NCI-H510A (cell line): ENCODE measurements around the gene SMIM21.

Experiments
- DNase-seq: peaks from one replicate; lab custom pipeline; 2025; lab: John Stamatoyannopoulos, UW

Gene SMIM21

DNA sequence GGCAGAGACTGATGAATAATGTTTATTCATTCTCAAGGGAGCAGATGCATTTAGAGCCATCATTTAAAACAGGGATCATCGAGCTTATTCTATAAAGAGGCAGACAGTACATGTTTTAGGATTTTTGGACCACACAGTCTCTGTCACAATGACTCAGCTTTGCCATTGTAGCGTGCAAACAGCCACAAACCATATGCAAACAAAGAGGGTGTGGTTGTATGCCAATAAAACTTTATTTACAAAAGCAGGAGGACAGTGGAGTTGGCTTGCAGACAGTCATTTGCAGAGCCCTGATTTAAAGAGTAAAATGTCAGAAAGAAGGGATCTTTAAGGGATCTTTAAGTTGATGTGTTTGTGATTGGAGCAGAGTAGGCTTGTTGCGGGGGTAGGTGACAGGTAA is 51.5 kb downstream of the SMIM21 start:
- DNase-seq: no peak

- no peak for DNase-seq
Measured at GRCh38 chr18:75375341-75375740, 52.2 kb downstream of the SMIM21 start.

DNA sequence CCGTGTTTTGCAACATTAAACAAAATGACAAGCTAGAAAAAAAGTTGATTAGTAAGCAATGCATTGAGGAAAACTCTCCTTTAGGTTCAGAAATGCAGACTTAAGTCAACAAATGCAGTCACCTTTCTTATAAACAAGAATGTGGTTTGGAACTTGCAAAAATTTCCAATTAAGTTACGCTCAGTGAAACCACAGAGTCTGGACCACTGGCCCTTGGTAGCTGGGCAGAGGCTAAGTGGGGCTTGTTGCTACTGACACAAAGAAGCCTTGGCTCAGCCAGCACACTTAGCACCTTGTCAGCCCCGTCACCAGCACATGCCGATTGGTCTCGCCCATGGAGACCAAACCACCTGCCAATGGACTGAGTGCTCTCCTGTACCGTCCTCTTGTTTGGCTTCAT is 53.0 kb downstream of the SMIM21 start:
- no peak for DNase-seq

- no peak for DNase-seq
Measured at GRCh38 chr18:75369026-75369721, 58.3 kb downstream of the SMIM21 start.

- no peak for DNase-seq
Measured at GRCh38 chr18:75365837-75366236, 61.7 kb downstream of the SMIM21 start.

DNA sequence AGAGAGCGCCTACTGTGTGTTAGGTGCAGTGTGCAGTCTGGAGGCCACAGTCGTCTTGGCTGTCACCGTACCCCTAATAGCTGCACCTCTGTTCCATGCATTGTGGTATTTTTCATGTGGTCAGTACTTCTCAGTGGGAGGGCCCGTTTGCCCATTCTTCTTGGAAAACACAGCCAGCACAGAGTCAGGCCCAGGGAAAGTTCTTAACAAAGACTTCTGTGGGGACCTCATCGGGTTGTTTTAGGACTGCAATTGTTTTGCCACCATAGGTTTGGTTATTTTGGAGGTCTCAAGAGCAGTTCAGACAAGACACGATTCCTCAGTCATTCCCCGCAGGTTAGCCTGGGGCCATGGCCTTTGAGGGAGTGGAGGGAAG is 62.3 kb downstream of the SMIM21 start:
- DNase-seq: no peak

GRCh38 chr18:75364512-75365253 is 62.8 kb downstream of the SMIM21 start:
- no peak for DNase-seq

GRCh38 chr18:75363446-75364225 is 63.9 kb downstream of the SMIM21 start:
- no peak for DNase-seq

GRCh38 chr18:75362435-75362834 is 65.1 kb downstream of the SMIM21 start:
- DNase-seq: no peak

DNA sequence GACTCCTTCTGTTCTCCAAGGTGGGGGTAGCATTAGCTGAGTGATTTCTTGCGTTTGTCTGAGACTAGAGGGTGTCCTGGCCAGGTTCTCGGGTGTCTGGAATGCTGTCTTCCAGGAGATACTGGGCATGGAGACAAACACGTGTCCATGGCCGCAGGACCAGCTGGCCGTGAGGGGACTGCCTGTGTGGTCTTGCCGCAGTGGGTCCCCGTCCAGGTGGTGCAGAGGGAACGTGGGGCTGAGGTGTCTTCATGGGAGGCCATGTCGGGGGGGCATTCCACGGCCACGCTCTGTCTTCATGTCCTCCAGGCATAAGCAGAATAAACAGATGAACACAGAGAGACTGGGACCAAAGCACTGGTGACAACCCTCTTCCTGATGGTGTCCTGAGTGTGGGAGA is 66.6 kb downstream of the SMIM21 start:
- no peak for DNase-seq

- DNase-seq: no peak
Measured at GRCh38 chr18:75360215-75360614, 67.3 kb downstream of the SMIM21 start.
